Measurements from ENCODE around the gene LDOC1.
"Not testable (repeated sequence)": the region's sequence is repeated elsewhere in the genome, so short reads cannot be mapped to it uniquely, and the experiment has no call there.

Gene LDOC1

GRCh38 chrX:141155231-141155630, 21.7 kb downstream of the LDOC1 start:
- H3K4me3 ChIP-seq (ENCODE audit: low read depth, low read length); H3K9ac ChIP-seq (ENCODE audit: low read depth, low read length); H3K9me3 ChIP-seq (ENCODE audit: control insufficient read depth, insufficient read depth, low read length): not testable (repeated sequence)

GRCh38 chrX:141142946-141143345, 34.0 kb downstream of the LDOC1 start:
- Histone ChIP-seq H3K4me1 (ENCODE audit: control insufficient read depth, insufficient read depth, low read length) (no peaks in the 10 kb centered on the region), H3K36me3 (ENCODE audit: control insufficient read depth, insufficient read depth, low read length) (no peaks in the 10 kb centered on the region), H3K27me3 (ENCODE audit: control insufficient read depth, insufficient read depth, low read length) (no peaks in the 10 kb centered on the region), H3K9ac (ENCODE audit: low read depth, low read length) (no peak overlapping the region), H3K9me3 (ENCODE audit: control insufficient read depth, insufficient read depth, low read length) (no peaks in the 10 kb centered on the region), H3K4me3 (ENCODE audit: low read depth, low read length) (no peak overlapping the region)

More at GRCh38 chrX:141155231-141155630, 21.7 kb downstream of the LDOC1 start:
- H3K27me3 ChIP-seq (ENCODE audit: control insufficient read depth, insufficient read depth, low read length); H3K4me1 ChIP-seq (ENCODE audit: control insufficient read depth, insufficient read depth, low read length); H3K36me3 ChIP-seq (ENCODE audit: control insufficient read depth, insufficient read depth, low read length): not testable (repeated sequence)

- H3K36me3 ChIP-seq (ENCODE audit: control insufficient read depth, insufficient read depth, low read length): no peaks in the 10 kb centered on the region
Measured at GRCh38 chrX:141133272-141133671, 43.7 kb downstream of the LDOC1 start.

GRCh38 chrX:141127146-141127545, 49.8 kb downstream of the LDOC1 start:
- no peak overlapping the region for H3K4me3 ChIP-seq (ENCODE audit: low read depth, low read length)
- H3K36me3 ChIP-seq (ENCODE audit: control insufficient read depth, insufficient read depth, low read length): no peaks in the 10 kb centered on the region
- no peaks in the 10 kb centered on the region for H3K27me3 ChIP-seq (ENCODE audit: control insufficient read depth, insufficient read depth, low read length)
- no peaks in the 10 kb centered on the region for H3K4me1 ChIP-seq (ENCODE audit: control insufficient read depth, insufficient read depth, low read length)
- H3K9me3 ChIP-seq (ENCODE audit: control insufficient read depth, insufficient read depth, low read length): no peaks in the 10 kb centered on the region
- no peak overlapping the region for H3K9ac ChIP-seq (ENCODE audit: low read depth, low read length)

More at GRCh38 chrX:141133272-141133671, 43.7 kb downstream of the LDOC1 start:
- Histone ChIP-seq H3K27me3 (ENCODE audit: control insufficient read depth, insufficient read depth, low read length) (no peaks in the 10 kb centered on the region), H3K4me3 (ENCODE audit: low read depth, low read length) (no peak overlapping the region), H3K9ac (ENCODE audit: low read depth, low read length) (no peak overlapping the region), H3K4me1 (ENCODE audit: control insufficient read depth, insufficient read depth, low read length) (no peaks in the 10 kb centered on the region), H3K9me3 (ENCODE audit: control insufficient read depth, insufficient read depth, low read length) (peaks cover 2% of the 10 kb centered on the region)
